Stimulated activated CD4-positive, alpha-beta T cell treated with anti-CD3 and anti-CD28 coated beads, Interleukin-4, amount 100 ng/mL, for 1 hour (primary cell): ENCODE data around the gene LHPP.

Experiments used
- DNase-seq: peaks from one replicate; pipeline ENCODE4 v3.0.0-alpha.2; 2020

The LHPP gene

DNA sequence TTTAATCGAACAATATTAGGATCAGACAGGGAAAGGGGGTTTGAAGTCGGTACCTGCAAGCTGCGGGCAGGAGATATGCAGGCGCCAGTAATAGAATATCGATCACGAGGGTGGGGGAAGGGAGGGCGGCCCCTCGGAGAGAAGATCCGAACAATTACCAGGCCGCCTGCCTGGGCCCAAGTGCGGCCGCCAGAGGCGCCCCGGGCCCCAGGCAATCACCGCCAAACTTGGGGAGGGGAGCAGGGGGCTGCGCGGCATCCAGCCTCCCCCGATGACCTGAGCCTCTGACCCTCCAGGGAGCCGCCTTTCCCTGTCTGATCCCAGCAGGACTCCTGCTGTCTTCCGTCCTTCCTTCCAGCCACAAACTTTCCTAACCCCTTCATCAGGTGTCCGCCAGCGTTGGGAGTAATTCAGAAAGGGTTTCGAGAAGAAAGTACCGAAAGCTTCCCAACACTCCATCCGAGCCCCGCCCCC is 12.9 kb upstream of the LHPP start:
- no peak for DNase-seq

DNA sequence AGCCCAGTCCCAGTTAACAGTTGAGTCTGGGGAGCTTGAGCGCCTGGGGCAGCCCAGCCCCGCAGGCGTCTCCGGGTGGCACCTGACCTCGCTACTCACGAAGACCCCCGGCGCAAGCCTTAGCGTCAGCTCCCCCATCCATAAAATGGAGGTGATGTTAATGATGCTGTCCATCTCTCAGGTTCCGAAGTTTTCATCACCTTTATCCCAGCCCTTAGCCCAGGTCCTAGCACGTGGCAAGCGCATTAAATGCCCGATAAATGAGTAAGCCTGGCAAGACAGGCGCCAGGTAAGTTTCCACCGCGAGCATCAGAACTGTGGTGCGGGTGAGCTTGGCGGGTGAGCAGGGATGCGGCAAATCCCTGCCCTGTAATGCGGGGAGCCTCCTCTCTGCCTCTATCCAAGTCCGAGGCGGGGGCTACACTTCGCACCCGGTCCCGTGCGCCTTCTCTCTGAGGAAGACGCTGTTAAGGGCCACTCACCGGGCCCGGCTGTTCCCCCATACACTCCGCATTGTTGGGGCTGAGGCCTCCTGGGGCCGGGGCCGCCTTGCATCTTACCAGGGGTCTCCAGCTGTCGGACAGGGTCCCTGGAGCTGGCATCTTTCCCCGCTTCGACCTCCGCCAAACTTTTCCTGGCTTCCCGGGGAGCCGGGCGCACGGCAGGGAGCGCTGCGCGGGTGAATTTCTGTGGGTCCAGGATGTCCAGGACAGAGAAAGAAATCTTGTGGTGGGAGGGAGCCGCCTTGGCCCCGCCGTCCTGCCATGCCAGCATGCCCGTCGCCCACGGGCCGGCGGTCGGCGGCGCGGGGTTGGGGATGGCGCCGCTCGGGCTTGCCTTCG is 12.2 kb upstream of the LHPP start:
- no peak for DNase-seq

DNA sequence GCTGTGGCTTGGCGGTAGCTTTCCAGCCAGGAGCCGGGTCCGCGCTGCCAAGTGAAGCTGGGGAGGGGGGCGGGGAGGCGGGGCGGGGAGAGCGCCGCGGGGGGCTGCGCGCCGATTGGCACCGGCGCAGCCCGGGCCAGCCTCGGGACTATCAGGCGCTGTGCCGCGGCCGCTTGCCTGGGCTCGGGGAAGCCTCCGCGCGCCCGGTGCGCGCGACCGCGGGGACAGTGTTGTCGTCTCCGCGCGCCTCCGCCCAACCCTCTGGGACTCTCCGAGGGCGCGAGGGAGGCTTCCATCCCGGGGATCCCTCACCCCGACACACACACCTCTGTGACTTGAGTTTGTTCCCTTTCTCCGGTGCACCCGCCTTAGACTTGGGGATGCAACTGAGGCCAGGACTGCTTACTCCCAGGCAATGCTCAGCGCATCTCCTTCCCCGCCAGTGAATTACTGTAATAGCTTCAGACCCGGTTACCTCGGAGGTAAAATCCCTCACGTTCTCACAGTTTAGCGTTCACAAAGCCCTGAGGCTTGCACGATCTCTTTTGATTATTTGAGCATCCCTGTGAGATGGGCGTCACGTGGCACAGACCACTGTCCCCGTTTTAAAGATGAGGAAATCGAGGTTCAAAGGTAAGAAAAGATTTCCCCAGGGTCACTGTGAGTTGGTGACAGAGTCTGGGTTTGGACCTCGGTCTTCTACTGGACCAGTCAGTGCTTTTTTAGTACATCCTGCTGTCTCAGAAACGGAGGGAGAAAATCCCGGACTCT is 11.4 kb upstream of the LHPP start, which contains the start of gene NKX1-2:
Gene NKX1-2 (minus strand): TSS at position 24 of the 771 bp plus-strand sequence. CDS start 92 bp downstream, outside the sequence.
- DNase-seq: no peak

GRCh38 chr10:124450783-124451057 is 10.9 kb upstream of the LHPP start:
- no peak for DNase-seq

DNA sequence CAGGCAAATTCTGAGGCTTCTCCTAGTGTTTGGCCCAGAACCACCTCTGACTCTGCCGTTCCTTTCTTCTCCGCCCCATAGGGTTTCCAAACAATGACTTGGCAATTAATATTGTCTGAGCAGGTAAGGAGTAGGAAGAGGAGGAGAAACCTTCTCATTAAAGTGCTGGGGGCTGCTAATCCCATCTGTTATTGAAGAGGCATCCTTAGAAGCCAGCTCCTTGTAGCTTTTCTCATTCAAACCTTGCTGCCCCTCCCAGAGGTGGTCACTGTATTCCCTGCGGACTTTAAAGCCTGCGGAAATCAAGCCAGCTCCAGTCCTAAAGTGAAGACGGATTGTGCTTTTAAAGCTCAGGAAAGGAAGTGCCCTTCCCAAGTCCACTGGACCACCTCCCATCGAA is 10.3 kb upstream of the LHPP start:
- no peak for DNase-seq

GRCh38 chr10:124453960-124454610 is 7.5 kb upstream of the LHPP start:
- no peak for DNase-seq

GRCh38 chr10:124455441-124455840 is 6.2 kb upstream of the LHPP start:
- no peak for DNase-seq

GRCh38 chr10:124458473-124458872 is 3.1 kb upstream of the LHPP start:
- no peak for DNase-seq

- DNase-seq: no peak
Measured at GRCh38 chr10:124458889-124459288, 2.7 kb upstream of the LHPP start.

DNA sequence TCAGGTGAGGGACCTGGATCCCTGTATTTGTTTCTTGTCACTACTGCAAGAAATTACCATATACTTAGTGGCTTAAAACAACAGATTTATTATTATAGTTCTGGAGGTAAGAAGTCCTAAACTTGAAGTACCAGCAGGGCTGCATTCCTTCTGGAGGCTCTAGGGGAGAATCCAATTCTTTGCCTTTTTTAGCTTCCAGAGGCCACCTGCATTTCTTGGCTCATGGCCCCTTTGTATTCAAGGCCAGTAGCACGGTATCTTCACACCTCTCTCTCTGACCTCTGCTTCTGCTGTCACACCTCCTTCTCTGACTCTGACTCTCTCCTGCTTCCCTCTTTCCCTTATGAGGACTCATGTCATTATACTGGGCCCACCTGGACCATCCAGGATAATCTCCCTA is 2.2 kb upstream of the LHPP start:
- no peak for DNase-seq

- DNase-seq: no peak
Measured at GRCh38 chr10:124460144-124460543, 1.5 kb upstream of the LHPP start.

DNA sequence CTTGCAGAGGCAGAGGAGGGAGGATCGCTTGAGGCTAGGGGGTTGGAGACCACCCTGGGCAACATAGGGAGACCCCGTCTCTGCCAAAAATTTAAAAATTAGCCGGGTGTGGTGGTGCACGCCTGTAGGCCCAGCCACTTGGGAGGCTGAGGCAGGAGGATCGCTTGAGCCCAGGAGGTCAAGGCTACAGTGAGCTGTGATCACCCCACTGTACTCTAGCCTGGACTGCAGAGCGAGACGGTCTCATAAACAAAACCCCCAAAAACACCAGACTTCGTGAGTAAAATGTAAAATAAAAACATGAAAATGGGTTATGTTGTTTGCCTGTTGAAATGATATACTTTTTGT is 699 bp downstream of the LHPP start:
- DNase-seq: no peak

- no peak for DNase-seq
Measured at GRCh38 chr10:124464028-124464965, 2.7 kb downstream of the LHPP start.

DNA sequence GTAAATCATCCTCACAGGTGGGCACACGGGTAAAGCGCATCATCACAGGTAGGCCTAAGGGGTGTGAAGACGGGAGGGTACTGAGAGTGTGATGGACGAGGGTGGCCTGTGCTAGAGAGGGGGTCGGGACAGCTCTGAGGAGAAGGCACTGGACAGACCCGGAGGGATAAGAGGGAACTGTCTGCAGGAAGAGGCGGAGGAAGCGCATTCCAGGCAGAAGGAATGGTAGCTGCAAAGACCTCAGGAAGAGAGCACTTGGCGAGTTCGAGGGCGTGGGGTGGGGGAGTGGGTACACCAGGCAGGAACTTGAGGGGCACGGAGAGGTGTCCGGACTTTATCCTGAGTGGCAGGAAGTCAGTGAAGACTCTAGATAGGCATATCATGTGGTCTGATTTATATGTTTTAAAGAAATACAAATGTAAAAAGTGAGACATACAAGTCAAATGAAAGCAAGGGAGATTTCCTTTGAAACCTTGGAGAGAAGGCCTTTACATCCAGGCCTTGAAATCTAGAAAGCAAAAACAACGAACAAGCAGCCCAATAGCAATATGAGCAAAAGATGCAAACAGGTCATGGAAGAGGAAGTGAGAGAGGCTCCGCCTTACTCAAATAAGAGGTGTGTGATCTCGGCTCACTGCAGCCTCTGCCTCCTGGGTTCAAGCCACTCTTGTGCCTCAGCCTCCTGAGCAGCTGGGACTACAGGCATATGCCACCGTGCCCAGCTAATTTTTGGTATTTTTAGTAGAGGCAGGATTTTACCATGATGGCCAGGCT is 3.6 kb downstream of the LHPP start:
- no peak for DNase-seq

DNA sequence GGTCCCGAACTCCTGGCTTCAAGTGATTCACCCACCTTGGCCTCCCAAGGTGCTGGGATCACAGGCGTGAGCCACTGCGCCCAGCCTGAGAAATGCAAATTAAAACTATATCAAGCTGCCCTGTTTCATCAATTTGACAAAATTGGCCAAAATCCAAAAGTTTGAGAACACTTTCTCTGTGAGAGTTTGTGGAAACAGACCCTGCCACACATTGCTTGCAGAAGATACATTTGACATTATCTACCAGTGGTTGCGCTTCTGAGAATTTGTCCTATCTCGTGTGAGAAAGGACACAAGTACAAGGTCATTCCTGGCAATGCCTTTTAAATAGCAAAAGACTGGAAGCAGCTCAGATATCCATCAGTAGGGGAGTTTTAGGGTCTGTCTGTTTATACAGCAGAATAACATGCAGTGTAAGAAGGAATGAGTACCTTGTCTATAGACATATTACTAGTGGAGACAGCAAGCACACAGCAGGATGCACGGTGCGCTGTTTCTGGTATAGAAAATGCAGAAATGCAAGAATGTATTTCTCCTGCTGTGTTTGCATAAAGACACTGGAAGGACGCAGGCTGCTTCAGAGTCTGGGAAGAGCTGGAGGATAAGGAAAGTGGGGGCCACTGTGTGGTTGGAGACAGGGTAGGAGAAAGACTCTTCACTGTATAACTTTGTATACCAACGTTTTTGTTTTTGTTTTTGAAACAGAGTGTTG is 4.3 kb downstream of the LHPP start:
- DNase-seq: no peak

DNA sequence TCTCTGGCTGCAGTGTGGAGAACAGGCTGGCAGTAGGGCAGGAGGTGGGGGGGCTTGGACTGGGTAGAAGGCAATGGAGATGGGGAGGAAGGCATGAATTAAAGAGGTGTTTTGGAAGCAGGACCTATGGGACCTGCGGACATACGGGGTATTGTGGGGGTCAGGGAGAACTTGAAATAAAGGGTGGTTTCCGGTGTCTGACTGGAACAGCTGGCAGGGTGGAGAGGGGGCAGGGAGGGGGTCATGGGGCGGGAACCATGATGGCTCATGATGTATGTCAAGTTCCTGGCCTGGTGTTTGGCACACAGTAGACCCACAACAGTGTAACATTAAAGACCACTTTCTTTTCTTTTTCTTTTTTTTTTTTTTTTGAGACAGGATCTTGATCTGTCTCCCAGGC is 5.5 kb downstream of the LHPP start:
- no peak for DNase-seq

DNA sequence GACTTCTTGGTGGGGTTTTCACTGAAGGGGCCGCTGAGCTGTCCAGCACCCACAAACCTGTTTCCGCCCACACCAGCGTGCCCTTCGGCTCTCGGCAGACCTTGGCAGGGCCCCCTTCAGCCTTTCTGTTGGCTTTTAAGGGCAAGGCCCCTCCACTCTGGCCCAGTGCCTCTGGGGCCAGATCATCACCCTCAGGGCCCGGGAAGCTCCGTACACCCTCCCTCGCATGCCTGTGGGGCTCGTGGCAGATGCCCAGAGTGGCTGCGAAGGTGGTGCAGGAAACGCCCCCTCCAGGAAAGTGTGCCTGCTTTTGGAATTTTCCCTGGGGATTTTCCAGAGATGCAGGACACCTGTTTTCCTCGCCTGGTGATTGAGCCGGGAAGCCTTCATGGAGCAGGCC is 7.0 kb downstream of the LHPP start:
- no peak for DNase-seq

DNA sequence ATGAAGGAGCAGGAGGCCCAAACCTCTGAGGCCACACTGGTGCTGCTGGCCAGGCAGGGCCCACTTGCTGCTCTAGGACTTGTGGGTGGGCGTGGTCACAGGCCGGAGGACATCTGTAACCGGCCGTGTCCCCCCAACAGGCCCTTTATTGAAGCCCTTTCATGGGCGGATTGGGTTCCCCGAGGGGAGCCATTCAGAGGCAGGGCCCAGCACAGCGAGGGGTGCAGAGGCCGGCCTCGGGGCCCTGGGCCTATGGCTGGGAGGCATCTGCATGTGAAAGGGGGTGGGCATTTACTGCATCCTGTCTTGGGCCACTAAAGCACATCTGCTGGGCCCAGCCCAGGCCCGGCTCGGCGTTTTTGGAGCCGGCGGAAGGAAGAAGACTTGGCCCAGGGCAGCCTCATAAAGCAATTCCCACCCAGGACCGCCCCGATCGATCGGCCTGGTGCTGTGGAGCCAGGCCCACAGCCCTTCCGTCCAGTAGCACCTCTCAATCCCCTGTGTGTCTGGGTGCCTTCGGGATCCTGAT is 8.4 kb downstream of the LHPP start:
- DNase-seq: no peak

DNA sequence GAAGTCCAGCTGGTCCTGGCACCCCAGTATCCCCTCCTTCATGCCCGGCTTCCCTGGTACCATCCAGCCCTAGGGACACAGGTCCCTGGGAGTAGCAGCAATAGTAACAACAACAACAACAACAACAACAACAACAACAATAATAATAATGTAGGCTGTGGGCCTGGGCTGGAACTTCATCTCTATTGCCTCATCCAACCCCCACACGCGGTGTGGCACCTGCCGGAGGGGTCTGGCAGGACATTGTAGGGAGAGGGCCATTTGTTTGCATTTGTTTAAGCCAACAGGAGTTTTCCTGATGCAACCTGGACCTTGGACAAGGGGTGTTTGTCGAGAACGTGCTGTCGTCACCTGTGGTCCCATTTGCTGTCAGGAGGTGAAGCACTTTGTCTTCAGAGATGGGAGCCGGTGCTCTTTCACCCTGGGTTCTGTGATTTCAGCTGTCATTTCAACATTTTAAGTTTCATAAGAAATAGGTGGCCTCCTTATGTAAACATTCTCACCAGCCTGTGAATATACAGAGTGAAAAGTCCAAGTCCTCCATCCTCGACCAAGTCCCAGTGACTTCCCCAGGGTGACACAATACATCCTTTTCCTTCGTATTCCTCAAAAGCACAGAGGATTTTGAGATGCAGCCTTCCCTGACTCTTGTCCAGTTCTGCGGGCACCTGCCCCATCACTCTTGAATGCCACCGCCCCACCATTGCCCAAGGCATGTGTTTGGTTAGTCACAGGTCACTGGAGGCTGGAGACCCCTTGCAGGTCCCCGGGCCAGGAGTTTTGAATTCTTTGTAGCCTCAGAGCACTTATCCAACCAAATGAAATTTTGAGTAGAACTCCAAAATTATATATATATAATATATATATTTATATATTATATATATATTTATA is 9.2 kb downstream of the LHPP start:
- no peak for DNase-seq

DNA sequence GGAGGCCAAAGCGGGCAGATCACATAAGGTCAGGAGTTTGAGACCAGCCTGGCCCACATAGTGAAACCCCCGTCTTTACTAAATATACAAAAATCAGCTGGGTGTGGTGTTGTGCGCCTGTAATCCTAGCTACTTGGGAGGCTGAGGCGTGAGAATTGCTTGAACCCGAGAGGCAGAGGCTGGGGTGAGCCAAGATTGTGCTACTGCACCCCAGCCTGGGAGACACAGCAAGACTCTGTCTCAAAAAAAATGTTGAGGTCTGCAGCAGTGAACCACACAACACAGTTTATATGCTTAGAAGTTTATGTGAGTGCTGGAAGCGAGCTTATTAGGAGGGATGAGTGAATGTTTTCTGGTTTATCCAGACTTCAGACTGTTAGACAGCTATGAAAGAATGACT is 10.4 kb downstream of the LHPP start:
- DNase-seq: no peak
